Osteocyte (in vitro differentiated cells): ENCODE data around the gene KCTD1. TPM values are rescaled to one million over a fixed set of nuclear protein-coding genes. Genes with fewer than 3 reads are reported as not detected.

Experiments
- DNase-seq: peaks from one replicate; pipeline ENCODE4 v3.0.0; 2021; ENCODE audit warnings: mixed read lengths; ENCODE audit not compliant: unreplicated experiment; ENCODE audit errors: extremely low spot score
- H3K27ac Mint-ChIP-seq: one replicate; pipeline ENCODE4 v1.8.0; 2021; ENCODE audit warnings: mild to moderate bottlenecking, mixed read lengths; ENCODE audit not compliant: unreplicated experiment
- H3K27me3 Mint-ChIP-seq: one replicate; pipeline ENCODE4 v1.8.0; 2021; ENCODE audit warnings: mixed read lengths; ENCODE audit not compliant: unreplicated experiment
- H3K36me3 Mint-ChIP-seq: one replicate; pipeline ENCODE4 v1.8.0; 2021; ENCODE audit warnings: mixed read lengths; ENCODE audit not compliant: unreplicated experiment
- H3K4me1 Mint-ChIP-seq: one replicate; pipeline ENCODE4 v1.8.0; 2021; ENCODE audit warnings: mixed read lengths; ENCODE audit not compliant: unreplicated experiment
- H3K4me3 Mint-ChIP-seq: one replicate; pipeline ENCODE4 v1.8.0; 2021; ENCODE audit warnings: mild to moderate bottlenecking, moderate library complexity, mixed read lengths; ENCODE audit not compliant: unreplicated experiment
- H3K9me3 Mint-ChIP-seq: one replicate; pipeline ENCODE4 v1.8.0; 2021; ENCODE audit warnings: mixed read lengths; ENCODE audit not compliant: unreplicated experiment
- total RNA-seq: library from RNA; stranded (reverse); gene quantifications from 2 replicates; pipeline ENCODE4 v1.2.1, GENCODE V29; 2021
- TF ChIP-seq, protein P1 (sequence below): fragments of 200-600 bp; sonication (generic); IDR thresholded peaks from 2 replicates; pipeline ENCODE4 v1.5.0; 2021; ENCODE audit warnings: antibody characterized with exemption, mild to moderate bottlenecking, moderate library complexity

KCTD1 gene
- total RNA-seq, 1 donor from 2014 or later: 25.7 TPM

DNA sequence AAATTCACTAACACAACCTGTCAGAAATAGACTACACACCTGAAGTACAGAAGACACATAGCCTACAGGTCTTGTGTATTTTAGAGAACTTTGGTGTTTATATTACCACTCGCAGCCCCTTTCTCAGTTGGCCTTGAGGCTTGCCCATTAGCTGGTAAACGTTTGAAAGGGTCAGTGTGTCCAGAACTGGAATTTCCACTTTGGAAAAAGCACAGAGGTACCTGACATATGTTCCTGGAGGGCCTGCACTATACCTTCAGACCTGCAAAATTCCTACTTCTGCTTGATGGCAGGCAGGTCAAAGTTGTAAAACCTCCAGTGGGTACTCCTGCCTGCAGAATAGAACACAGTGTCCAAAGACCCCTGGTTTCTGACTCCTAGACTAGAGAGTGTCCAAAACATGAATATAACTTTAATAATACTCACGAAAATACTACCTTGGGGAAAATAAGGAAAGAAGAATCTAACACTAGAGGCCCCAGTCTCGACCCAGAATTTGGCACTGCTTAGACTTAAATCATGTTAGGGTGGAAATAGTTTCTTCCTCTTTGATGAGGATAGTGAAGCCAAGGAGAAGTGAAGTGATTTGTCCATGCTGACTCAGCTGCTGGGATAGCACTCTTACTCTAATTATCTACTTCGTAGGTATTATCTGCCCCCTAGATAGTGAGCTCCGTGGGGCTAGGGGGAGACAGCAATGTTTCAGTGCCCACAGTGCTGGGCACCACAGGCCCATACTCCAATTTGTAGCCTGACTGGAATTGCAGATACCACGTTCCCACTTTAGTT lies 2.8 kb downstream of the KCTD1 start:
- H3K9me3 Mint-ChIP-seq: no peaks in the 10 kb centered on the region
- no peaks in the 10 kb centered on the region for H3K27me3 Mint-ChIP-seq
- peaks cover 57% of the 10 kb centered on the region for H3K4me1 Mint-ChIP-seq
- TF ChIP-seq, protein P1, sequence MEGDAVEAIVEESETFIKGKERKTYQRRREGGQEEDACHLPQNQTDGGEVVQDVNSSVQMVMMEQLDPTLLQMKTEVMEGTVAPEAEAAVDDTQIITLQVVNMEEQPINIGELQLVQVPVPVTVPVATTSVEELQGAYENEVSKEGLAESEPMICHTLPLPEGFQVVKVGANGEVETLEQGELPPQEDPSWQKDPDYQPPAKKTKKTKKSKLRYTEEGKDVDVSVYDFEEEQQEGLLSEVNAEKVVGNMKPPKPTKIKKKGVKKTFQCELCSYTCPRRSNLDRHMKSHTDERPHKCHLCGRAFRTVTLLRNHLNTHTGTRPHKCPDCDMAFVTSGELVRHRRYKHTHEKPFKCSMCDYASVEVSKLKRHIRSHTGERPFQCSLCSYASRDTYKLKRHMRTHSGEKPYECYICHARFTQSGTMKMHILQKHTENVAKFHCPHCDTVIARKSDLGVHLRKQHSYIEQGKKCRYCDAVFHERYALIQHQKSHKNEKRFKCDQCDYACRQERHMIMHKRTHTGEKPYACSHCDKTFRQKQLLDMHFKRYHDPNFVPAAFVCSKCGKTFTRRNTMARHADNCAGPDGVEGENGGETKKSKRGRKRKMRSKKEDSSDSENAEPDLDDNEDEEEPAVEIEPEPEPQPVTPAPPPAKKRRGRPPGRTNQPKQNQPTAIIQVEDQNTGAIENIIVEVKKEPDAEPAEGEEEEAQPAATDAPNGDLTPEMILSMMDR: no peak
- peak overlapping the region; percentile 71 for H3K4me3 Mint-ChIP-seq
- no peak for DNase-seq
- H3K36me3 Mint-ChIP-seq: peaks cover 5% of the 10 kb centered on the region
- peak overlapping the region; percentile 54 for H3K27ac Mint-ChIP-seq

DNA sequence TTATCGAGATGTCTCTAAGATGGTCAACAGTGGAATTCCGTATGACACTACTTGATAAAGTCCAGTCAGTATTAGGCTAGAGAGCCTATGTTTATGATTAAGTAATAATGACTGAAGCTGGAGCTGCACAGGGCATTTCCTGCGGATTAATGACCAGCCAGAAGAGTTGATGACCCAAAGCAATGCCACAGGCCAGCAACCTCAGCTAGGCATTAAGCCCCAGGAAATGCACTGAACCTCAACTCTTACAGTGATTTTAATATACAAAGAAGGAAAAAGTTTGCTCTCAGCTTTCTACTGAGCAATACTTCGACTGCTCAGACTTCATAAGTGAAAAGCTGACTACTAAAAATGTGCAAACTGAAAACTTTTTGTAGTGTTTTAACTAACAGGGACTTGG lies 3.9 kb downstream of the KCTD1 start:
- H3K4me1 Mint-ChIP-seq: peaks cover 56% of the 10 kb centered on the region
- H3K4me3 Mint-ChIP-seq: peak overlapping the region; percentile 54
- no peak overlapping the region for H3K27ac Mint-ChIP-seq
- peaks cover 5% of the 10 kb centered on the region for H3K36me3 Mint-ChIP-seq
- TF ChIP-seq, protein P1: no peak
- no peak for DNase-seq
- no peaks in the 10 kb centered on the region for H3K9me3 Mint-ChIP-seq
- H3K27me3 Mint-ChIP-seq: no peaks in the 10 kb centered on the region

DNA sequence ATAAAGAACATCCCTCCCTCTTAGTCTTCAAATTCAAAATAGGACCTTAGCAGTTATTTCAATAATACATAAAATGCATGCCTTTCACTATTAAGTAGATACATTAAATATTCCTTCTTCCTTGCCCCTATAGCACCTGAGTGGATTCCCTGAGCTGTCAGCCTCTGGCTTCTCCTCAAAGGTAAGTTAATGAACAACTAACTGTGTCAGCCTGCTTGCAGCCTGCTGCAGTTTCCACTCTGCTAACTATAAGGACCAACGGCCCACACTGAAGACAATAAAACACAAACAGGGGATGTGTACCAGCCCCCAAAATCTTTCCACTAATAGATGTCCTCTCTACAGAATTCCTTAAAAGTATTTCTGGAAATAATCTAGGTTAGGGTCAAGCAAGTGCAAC lies 5.0 kb downstream of the KCTD1 start:
- Mint-ChIP-seq H3K4me3 (no peak overlapping the region), H3K4me1 (peaks cover 56% of the 10 kb centered on the region), H3K27me3 (no peaks in the 10 kb centered on the region), H3K36me3 (peaks cover 5% of the 10 kb centered on the region), H3K27ac (no peak overlapping the region), H3K9me3 (no peaks in the 10 kb centered on the region)
- DNase-seq: no peak
- TF ChIP-seq, protein P1: no peak

DNA sequence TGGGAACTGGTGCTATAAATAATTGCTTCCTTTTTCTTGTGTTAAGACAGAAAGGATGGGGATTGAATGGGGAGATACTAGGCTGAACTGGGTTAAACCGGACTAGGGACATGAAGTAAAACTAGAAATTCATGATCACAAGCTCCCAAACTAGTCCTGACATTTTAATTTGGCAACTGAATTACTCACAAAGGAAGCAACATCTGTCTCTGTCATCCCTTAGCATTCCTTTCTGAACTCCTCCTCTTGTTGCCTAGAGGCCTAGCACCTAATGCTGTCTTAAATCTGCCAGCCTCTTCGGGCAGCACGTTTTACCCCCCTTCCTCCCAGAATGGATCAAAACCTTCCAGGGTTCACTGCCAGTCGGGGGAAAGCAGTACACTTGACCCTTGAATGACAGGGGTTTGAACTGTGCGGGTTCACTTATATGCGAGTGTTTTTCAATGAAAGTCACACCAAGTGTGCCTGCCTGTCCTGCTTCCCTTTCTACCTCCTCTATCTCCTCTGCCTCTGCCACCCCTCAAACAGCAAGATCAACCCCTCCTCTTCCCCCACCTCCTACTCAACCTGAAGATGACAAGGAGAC lies 8.2 kb downstream of the KCTD1 start:
- Mint-ChIP-seq H3K4me3 (no peak overlapping the region), H3K36me3 (peaks cover 2% of the 10 kb centered on the region), H3K27ac (no peak overlapping the region), H3K27me3 (no peaks in the 10 kb centered on the region), H3K4me1 (peaks cover 35% of the 10 kb centered on the region), H3K9me3 (no peaks in the 10 kb centered on the region)
- no peak for DNase-seq
- TF ChIP-seq, protein P1: no peak

DNA sequence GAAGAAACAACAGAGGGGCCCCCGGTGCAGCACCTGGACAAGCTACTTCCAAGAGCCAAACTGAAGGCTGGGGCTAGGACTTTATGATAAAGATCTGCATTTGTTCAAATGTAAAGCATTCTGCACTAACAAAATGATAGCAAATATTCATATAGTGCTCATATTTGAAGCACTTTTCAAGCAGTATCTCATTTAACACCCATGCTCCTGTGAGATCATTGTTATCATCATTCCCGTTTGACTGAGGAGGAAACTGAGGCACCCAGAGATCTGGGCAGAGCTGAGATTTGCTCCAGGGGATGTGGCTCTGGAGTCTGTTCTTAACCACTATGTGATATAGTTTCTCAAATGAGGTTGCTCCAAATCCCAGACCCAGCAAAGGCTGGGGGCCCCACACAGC lies 9.8 kb downstream of the KCTD1 start:
- Mint-ChIP-seq H3K4me3 (no peak overlapping the region), H3K9me3 (no peaks in the 10 kb centered on the region), H3K36me3 (peaks cover 2% of the 10 kb centered on the region), H3K4me1 (peaks cover 20% of the 10 kb centered on the region), H3K27me3 (no peaks in the 10 kb centered on the region), H3K27ac (no peak overlapping the region)
- TF ChIP-seq, protein P1: no peak
- no peak for DNase-seq
